ENCODE measurements around the gene CPA1. TPM values are rescaled to one million over a fixed set of nuclear protein-coding genes. Genes with fewer than 3 reads are reported as not detected.

CPA1 gene
- total RNA-seq, 1 donor from 2014 or later: not detected

DNA sequence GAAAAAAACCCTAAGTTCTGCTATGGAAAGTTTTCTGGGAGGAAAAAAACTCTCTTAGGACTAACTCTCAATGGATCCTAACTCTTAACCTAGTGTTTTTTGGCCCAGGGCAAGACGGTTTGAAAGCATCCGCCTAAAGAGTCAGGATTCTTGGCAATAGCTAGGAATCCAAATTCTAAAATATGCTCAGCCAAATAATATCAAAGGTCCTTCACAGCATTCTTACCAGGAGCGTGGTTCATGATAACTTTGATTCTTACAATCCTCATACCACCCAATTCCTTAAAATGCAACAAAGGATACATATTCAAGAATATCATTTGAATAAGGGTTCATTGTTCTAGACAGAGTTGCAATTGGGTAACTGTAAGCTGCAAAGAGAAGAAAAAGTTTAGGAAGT, 21.3 kb downstream of the CPA1 start:
- TF ChIP-seq, protein P1, sequence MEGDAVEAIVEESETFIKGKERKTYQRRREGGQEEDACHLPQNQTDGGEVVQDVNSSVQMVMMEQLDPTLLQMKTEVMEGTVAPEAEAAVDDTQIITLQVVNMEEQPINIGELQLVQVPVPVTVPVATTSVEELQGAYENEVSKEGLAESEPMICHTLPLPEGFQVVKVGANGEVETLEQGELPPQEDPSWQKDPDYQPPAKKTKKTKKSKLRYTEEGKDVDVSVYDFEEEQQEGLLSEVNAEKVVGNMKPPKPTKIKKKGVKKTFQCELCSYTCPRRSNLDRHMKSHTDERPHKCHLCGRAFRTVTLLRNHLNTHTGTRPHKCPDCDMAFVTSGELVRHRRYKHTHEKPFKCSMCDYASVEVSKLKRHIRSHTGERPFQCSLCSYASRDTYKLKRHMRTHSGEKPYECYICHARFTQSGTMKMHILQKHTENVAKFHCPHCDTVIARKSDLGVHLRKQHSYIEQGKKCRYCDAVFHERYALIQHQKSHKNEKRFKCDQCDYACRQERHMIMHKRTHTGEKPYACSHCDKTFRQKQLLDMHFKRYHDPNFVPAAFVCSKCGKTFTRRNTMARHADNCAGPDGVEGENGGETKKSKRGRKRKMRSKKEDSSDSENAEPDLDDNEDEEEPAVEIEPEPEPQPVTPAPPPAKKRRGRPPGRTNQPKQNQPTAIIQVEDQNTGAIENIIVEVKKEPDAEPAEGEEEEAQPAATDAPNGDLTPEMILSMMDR (conservative IDR thresholded peaks at IDR 0.05; ENCODE audit: low read depth, low read length): no peak
- no peak overlapping the region for H3K4me3 ChIP-seq (ENCODE audit: low read depth, low read length)
- DNase-seq (ENCODE audit: low read depth): no peak

DNA sequence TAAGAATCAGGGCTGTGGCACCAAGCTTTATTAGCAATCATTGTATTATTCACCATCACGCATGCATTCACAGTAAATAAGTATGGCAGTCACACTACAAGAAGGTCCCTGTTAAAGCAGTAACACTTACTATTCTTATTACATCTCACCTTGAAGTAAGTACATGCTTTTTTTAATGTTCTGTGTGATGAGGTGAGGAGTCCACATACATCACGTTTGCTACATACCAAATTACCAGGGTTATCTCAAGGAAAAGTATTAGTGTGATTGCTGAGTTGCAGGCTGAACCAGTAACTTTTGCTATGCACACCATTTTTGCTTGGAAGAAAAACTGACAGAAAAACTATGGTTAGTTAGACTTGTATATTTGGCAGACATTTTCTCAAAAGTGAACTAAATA, 24.7 kb downstream of the CPA1 start:
- TF ChIP-seq, protein P1 (conservative IDR thresholded peaks at IDR 0.05; ENCODE audit: low read depth, low read length): no peak
- DNase-seq (ENCODE audit: low read depth): no peak
- no peak overlapping the region for H3K4me3 ChIP-seq (ENCODE audit: low read depth, low read length)

DNA sequence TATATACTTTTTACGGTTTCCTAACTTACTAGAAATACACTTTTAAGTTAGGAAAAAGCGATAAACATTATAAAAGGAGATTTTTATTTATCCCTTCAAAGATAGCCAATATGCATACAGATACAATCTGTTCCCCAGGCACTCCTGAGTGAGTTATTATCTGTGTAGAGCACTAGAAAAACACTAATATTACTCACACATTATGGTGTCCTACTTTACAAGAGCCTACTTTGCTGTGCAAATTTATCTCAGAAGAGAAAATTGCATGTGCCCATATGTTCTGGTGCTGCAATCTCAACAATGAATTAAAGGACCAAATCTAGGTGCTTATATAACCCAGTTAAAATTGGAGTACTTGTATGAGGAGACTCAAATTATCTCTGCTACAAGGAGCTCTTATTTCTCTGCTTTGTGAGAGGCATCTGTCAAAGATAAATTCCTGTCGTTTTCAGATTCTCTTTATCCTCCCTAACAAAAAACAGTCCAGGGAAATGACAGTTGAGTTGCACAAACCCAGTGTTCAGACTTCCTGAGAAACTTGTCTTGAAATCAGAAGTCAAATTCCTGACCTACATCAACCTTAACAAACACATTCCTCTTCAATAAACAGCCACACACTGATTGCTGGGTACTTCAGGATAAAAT, 28.9 kb downstream of the CPA1 start:
- TF ChIP-seq, protein P1 (conservative IDR thresholded peaks at IDR 0.05; ENCODE audit: low read depth, low read length): no peak
- no peak for DNase-seq (ENCODE audit: low read depth)
- no peak overlapping the region for H3K4me3 ChIP-seq (ENCODE audit: low read depth, low read length)

DNA sequence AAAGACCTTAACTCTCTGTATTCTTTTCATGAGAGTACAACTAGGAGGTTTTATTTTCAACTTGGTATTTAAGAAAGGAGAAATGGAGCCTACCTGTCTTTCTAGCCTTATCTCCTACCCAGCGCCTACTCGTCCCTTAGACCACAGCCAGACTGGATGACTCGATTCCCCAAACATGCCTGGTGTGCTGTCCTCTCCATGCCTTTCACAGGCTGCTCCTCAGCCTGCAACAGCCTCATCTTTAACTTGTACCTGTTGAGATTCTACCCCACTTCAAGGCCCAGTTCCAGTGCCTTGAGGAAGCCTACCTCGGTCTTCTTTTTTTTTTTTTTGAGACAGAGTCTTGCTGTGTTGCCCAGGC, 29.4 kb downstream of the CPA1 start:
- H3K4me3 ChIP-seq (ENCODE audit: low read depth, low read length): no peak overlapping the region
- DNase-seq (ENCODE audit: low read depth): no peak
- TF ChIP-seq, protein P1 (conservative IDR thresholded peaks at IDR 0.05; ENCODE audit: low read depth, low read length): no peak

DNA sequence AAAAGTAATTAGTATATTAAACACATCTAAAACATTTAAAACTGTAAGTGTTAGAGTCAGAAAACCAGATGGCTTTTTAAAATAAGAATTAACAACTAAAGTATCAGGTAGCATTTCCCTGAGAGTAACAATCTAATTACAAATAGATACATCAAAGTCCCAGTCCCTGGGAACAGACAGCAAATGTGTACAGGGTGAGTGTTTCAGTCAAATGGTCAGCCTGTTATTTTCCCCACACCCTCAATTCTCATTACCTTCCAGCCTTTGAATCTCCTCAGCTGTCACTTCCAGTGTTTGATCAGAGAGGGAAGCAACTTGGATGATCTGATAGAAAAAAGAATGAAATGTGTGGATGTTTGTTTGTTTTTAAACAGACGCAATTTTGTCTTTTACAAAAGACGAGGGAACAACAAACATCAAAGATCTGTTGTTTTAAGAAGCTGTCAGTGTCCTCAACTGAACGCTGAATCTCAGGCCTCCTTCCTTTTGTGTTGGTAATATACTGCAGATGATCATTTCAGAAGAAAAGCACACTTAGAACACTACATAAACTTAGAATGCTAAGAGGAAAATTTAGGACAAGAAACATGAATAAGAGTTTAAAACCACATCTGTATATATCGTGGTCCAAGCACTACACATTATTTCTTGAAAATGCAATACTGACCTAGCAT, 30.7 kb downstream of the CPA1 start:
- H3K4me3 ChIP-seq (ENCODE audit: low read depth, low read length): no peak overlapping the region
- TF ChIP-seq, protein P1 (conservative IDR thresholded peaks at IDR 0.05; ENCODE audit: low read depth, low read length): no peak
- DNase-seq (ENCODE audit: low read depth): no peak

DNA sequence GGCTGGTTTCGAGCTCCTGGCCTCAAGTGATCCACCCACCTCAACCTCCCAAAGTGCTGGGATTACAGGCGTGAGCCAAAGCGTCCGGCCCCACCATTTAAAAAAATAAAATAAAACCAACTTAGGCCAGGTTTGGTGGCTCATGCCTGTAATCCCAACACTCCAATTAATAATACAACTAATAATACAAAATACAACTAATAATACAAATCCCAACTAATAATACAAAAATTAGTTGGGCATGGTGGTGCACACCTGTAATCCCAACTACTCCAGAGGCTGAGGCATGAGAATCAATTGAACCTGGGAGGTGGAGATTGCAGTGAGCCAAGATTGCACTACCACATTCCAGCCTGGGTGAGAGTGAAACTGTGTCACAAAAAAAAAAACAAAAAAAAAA, 32.9 kb downstream of the CPA1 start:
- TF ChIP-seq, protein P1 (conservative IDR thresholded peaks at IDR 0.05; ENCODE audit: low read depth, low read length): no peak
- H3K4me3 ChIP-seq (ENCODE audit: low read depth, low read length): no peak overlapping the region
- DNase-seq (ENCODE audit: low read depth): no peak

DNA sequence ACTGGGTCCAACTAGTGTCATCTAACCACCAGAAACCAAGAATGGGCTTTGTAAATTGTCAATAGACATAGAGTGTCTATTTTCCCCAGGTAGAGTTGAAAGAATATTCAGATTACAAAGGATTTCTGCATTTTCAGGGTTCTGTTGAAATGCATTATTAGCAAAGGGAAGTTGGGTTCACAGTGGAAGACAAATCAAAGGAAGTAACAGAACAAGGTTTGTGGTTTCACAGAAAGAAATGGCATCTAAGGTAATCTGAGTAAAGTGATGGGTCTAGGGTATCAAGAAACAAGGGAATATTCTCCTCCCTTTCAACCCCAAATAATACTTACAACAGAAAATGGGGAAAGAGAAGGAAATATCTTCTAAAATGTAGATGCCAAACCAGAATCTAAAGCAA, 34.7 kb downstream of the CPA1 start:
- DNase-seq (ENCODE audit: low read depth): no peak
- no peak overlapping the region for H3K4me3 ChIP-seq (ENCODE audit: low read depth, low read length)
- TF ChIP-seq, protein P1 (conservative IDR thresholded peaks at IDR 0.05; ENCODE audit: low read depth, low read length): no peak

Measured in epithelial cell of proximal tubule (primary cell).